WTC11 (cell line): Measurements from ENCODE around the gene LIN7B. TPM values are rescaled to one million over a fixed set of nuclear protein-coding genes. Genes with fewer than 3 reads are reported as not detected.

Experiments used
- ARID4B ChIP-seq: sonication (generic); formaldehyde crosslinking; IDR thresholded peaks from 2 replicates; pipeline ENCODE4 v1.8.0; 2023; ENCODE audit warnings: missing genetic modification reagents, mild to moderate bottlenecking, borderline replicate concordance
- ATF3 ChIP-seq: sonication (generic); formaldehyde crosslinking; conservative IDR thresholded peaks from 2 replicates; pipeline ENCODE4 v1.8.1; 2022; ENCODE audit warnings: mild to moderate bottlenecking, missing genetic modification reagents
- ATF6 ChIP-seq: sonication (generic); formaldehyde crosslinking; IDR thresholded peaks from 2 replicates; pipeline ENCODE4 v1.8.1; 2023; ENCODE audit warnings: mild to moderate bottlenecking, missing genetic modification reagents
- E2F4 ChIP-seq: sonication (generic); formaldehyde crosslinking; IDR thresholded peaks from 2 replicates; pipeline ENCODE4 v1.8.1; 2022; ENCODE audit warnings: low read depth, mild to moderate bottlenecking, moderate library complexity, missing genetic modification reagents, borderline replicate concordance
- E2F5 ChIP-seq: sonication (generic); formaldehyde crosslinking; IDR thresholded peaks from 2 replicates; pipeline ENCODE4 v1.8.1; 2022; ENCODE audit warnings: mild to moderate bottlenecking, moderate library complexity, missing genetic modification reagents
- EMX1 ChIP-seq: fragments of 250-450 bp; sonication (Bioruptor Pico); IDR thresholded peaks from 2 replicates; pipeline ENCODE4 v1.8.0; 2021; ENCODE audit warnings: mild to moderate bottlenecking
- GABPB1 ChIP-seq: sonication (generic); formaldehyde crosslinking; IDR thresholded peaks from 2 replicates; pipeline ENCODE4 v1.8.1; 2023; ENCODE audit warnings: mild to moderate bottlenecking, missing genetic modification reagents
- KAT7 ChIP-seq: sonication (generic); formaldehyde crosslinking; IDR thresholded peaks from 2 replicates; pipeline ENCODE4 v1.8.1; 2023; ENCODE audit warnings: missing genetic modification reagents, mild to moderate bottlenecking, borderline replicate concordance
- MXD4 ChIP-seq: fragments of 250-450 bp; sonication (Bioruptor Pico); IDR thresholded peaks from 2 replicates; pipeline ENCODE4 v1.8.0; 2021; ENCODE audit warnings: mild to moderate bottlenecking, moderate library complexity, borderline replicate concordance
- NR2C2 ChIP-seq: sonication (generic); formaldehyde crosslinking; IDR thresholded peaks from 2 replicates; pipeline ENCODE4 v1.8.0; 2022; ENCODE audit warnings: mild to moderate bottlenecking, missing genetic modification reagents
- RORB ChIP-seq: fragments of 250-450 bp; sonication (Bioruptor Pico); IDR thresholded peaks from 2 replicates; pipeline ENCODE4 v1.9.0; 2021; ENCODE audit warnings: mild to moderate bottlenecking
- STAT6 ChIP-seq: sonication (generic); formaldehyde crosslinking; conservative IDR thresholded peaks from 2 replicates; pipeline ENCODE4 v1.8.1; 2023; ENCODE audit warnings: mild to moderate bottlenecking, low read depth, missing genetic modification reagents, moderate library complexity
- TCF7 ChIP-seq: sonication (generic); formaldehyde crosslinking; IDR thresholded peaks from 2 replicates; pipeline ENCODE4 v1.8.0; 2022; ENCODE audit warnings: mild to moderate bottlenecking, low read depth, missing genetic modification reagents, moderate library complexity
- USF2 ChIP-seq: sonication (generic); formaldehyde crosslinking; IDR thresholded peaks from 2 replicates; pipeline ENCODE4 v1.8.1; 2023; ENCODE audit warnings: mild to moderate bottlenecking, missing genetic modification reagents, moderate library complexity
- ZBTB21 ChIP-seq: sonication (generic); formaldehyde crosslinking; IDR thresholded peaks from 2 replicates; pipeline ENCODE4 v1.8.1; 2023; ENCODE audit warnings: mild to moderate bottlenecking, missing genetic modification reagents, borderline replicate concordance
- ZNF396 ChIP-seq: fragments of 250-450 bp; sonication (Bioruptor Pico); IDR thresholded peaks from 2 replicates; pipeline ENCODE4 v1.8.0; 2021; ENCODE audit warnings: mild to moderate bottlenecking, moderate library complexity, borderline replicate concordance
- ZNF425 ChIP-seq: fragments of 250-450 bp; sonication (Bioruptor Pico); conservative IDR thresholded peaks from 2 replicates; pipeline ENCODE4 v1.9.0; 2021; ENCODE audit warnings: mild to moderate bottlenecking
- ZNF512 ChIP-seq: sonication (generic); formaldehyde crosslinking; IDR thresholded peaks from 2 replicates; pipeline ENCODE4 v1.8.1; 2022; ENCODE audit warnings: missing genetic modification reagents, borderline replicate concordance
- total RNA-seq: library from RNA; stranded (reverse); gene quantifications from 3 replicates; pipeline ENCODE4 v1.2.3, GENCODE V29; 2021

Gene LIN7B
- total RNA-seq, 1 experiment from 2014 or later = 5.1 TPM

GRCh38 chr19:49071860-49072547 lies 42.2 kb upstream of the LIN7B start (continued):
- TF ChIP-seq KAT7 (CRISPR knock-in tag) = no peak
- no peak for TF ChIP-seq EMX1 (CRISPR knock-in tag)
- no peak for TF ChIP-seq ATF3 (CRISPR knock-in tag)
- TF ChIP-seq ARID4B = peak; percentile 95
- TF ChIP-seq RORB (CRISPR knock-in tag) = no peak
- TF ChIP-seq ATF6 (CRISPR knock-in tag) = no peak
- TF ChIP-seq ZNF425 (CRISPR knock-in tag) = no peak
- no peak for TF ChIP-seq GABPB1 (CRISPR knock-in tag)
- TF ChIP-seq MXD4 (CRISPR knock-in tag) = no peak
- no peak for TF ChIP-seq ZNF396 (CRISPR knock-in tag)
- no peak for TF ChIP-seq STAT6 (CRISPR knock-in tag)
- peak; percentile 69; the same call in 1 of the 2 replicates for TF ChIP-seq NR2C2 (CRISPR knock-in tag)
- no peak for TF ChIP-seq ZNF512 (CRISPR knock-in tag)
- peak; percentile 91 for TF ChIP-seq TCF7 (CRISPR knock-in tag)
- TF ChIP-seq USF2 = peak; percentile 48
- 0 out of 2 replicates have a peak, but pooled peaks have one; percentile 32 for TF ChIP-seq ZBTB21
- peak; percentile 95 for TF ChIP-seq E2F5 (CRISPR knock-in tag)
- TF ChIP-seq E2F4 (CRISPR knock-in tag) = peak; percentile 90
